Keratinocyte (primary cell): Measurements from ENCODE around the gene AKR1C2. TPM values are rescaled to one million over a fixed set of nuclear protein-coding genes. Genes with fewer than 3 reads are reported as not detected.
"Not testable (repeated sequence)": the region's sequence is repeated elsewhere in the genome, so short reads cannot be mapped to it uniquely, and the experiment has no call there.

Experiments used
- DNase-seq: peaks from one replicate; pipeline ENCODE4 v3.0.0-alpha.2; 2011; ENCODE audit warnings: low read depth, missing footprints, low spot score
- FAIRE-seq: peaks from 2 replicates; lab custom pipeline; 2011; peaks lifted over from hg19 to GRCh38; lab: Jason Lieb, UNC
- H2AFZ ChIP-seq: 2 replicates; pipeline ENCODE4 v1.6.0; 2012; ENCODE audit warnings: low read length, control low read depth, inconsistent platforms; ENCODE audit not compliant: control insufficient read depth
- H3K27ac ChIP-seq: 2 replicates; pipeline ENCODE4 v1.5.1; 2011; ENCODE audit warnings: low read length; ENCODE audit not compliant: control insufficient read depth, insufficient read depth
- H3K27me3 ChIP-seq: 3 replicates; pipeline ENCODE4 v1.6.0; 2011; ENCODE audit warnings: low read length; ENCODE audit not compliant: control insufficient read depth, insufficient read depth; ENCODE audit errors: extremely low read depth
- H3K36me3 ChIP-seq, 2 experiments: 2 replicates in 1 of 2; 3 replicates in 1 of 2; pipeline ENCODE4 v1.5.1; 2011; ENCODE audit warnings: low read length in 2 of 2, mild to moderate bottlenecking in 1 of 2; ENCODE audit not compliant: control insufficient read depth in 2 of 2, insufficient read depth in 2 of 2; ENCODE audit errors: extremely low read depth in 1 of 2
- H3K4me1 ChIP-seq: 3 replicates; pipeline ENCODE4 v1.5.1; 2011; ENCODE audit warnings: low read length; ENCODE audit not compliant: control insufficient read depth, insufficient read depth; ENCODE audit errors: extremely low read depth
- H3K4me2 ChIP-seq: 3 replicates; pipeline ENCODE4 v1.6.0; 2011; ENCODE audit warnings: low read depth, low read length; ENCODE audit not compliant: control insufficient read depth, insufficient read depth; ENCODE audit errors: extremely low read depth
- H3K4me3 ChIP-seq, 3 experiments: fragments of 200-600 bp in 1 of 3; sonication (generic) in 1 of 3; 2 replicates in 2 of 3; 3 replicates in 1 of 3; pipeline ENCODE4 v1.5.1; 2011 to 2016; ENCODE audit warnings: low read length in 3 of 3, mild to moderate bottlenecking in 3 of 3, control low read depth in 2 of 3, inconsistent platforms in 1 of 3, low read depth in 1 of 3, mixed read lengths in 1 of 3, mixed run types in 1 of 3, moderate library complexity in 1 of 3; ENCODE audit not compliant: control insufficient read depth in 2 of 3, insufficient read depth in 2 of 3; ENCODE audit errors: extremely low read depth in 1 of 3
- H3K79me2 ChIP-seq: 2 replicates; pipeline ENCODE4 v1.6.0; 2012; ENCODE audit warnings: low read length; ENCODE audit not compliant: control insufficient read depth, insufficient read depth
- H3K9ac ChIP-seq: 3 replicates; pipeline ENCODE4 v1.6.0; 2011; ENCODE audit warnings: low read length; ENCODE audit not compliant: control insufficient read depth, insufficient read depth; ENCODE audit errors: extremely low read depth
- H3K9me1 ChIP-seq: 3 replicates; pipeline ENCODE4 v1.6.0; 2011; ENCODE audit warnings: low read length; ENCODE audit not compliant: control insufficient read depth, insufficient read depth; ENCODE audit errors: extremely low read depth
- H3K9me3 ChIP-seq: 2 replicates; pipeline ENCODE4 v1.5.1; 2012; ENCODE audit warnings: low read depth, low read length; ENCODE audit not compliant: control insufficient read depth
- H4K20me1 ChIP-seq: 3 replicates; pipeline ENCODE4 v1.6.0; 2011; ENCODE audit warnings: low read length; ENCODE audit not compliant: control insufficient read depth, insufficient read depth; ENCODE audit errors: extremely low read depth
- CTCF ChIP-seq, 3 experiments: IDR thresholded peaks in 1 of 3; conservative IDR thresholded peaks in 1 of 3; optimal IDR thresholded peaks in 1 of 3; 2 replicates in 2 of 3; 3 replicates in 1 of 3; pipeline versions ENCODE3 to v1.5.1; 2011; ENCODE audit warnings: low read length in 3 of 3, mild to moderate bottlenecking in 3 of 3, moderate library complexity in 2 of 3, control low read depth in 1 of 3, inconsistent platforms in 1 of 3; ENCODE audit not compliant: insufficient read depth in 2 of 3; ENCODE audit errors: extremely low read depth in 1 of 3
- EZH2 ChIP-seq: IDR thresholded peaks from one replicate; pipeline ENCODE4 v1.6.1; 2012; ENCODE audit warnings: inconsistent platforms, mild to moderate bottlenecking, low read length, moderate library complexity
- dilution Hi-C: fragments of 300-500 bp; cut with MboI; formaldehyde crosslinking; loops from one replicate; pipeline ENCODE4 v1.7.0; 2020; ENCODE audit warnings: low sequenced_read_pairs; ENCODE audit not compliant: extremely low pct_ligation_motif_present
- polyA plus RNA-seq, 5 experiments: library from polyadenylated mRNA; depleted of rRNA in 3 of 5; stranded (reverse) in 3 of 5; stranded (forward) in 1 of 5; unstranded in 1 of 5; fragments of >200 nt; gene quantifications; 1 replicate in 1 of 5; 2 replicates in 3 of 5; 3 replicates in 1 of 5; pipeline versions ENCODE4 v1.2.1 to v1.2.3, GENCODE V29; 2011 to 2012; ENCODE audit warnings: missing spikeins in 2 of 5, low read depth in 1 of 5, low replicate concordance in 1 of 5

Gene AKR1C2
- polyA plus RNA-seq, 1 donor (not counting 4 experiments of a cell fraction or from before 2014, with no cell fraction given) = 66.0 TPM

DNA sequence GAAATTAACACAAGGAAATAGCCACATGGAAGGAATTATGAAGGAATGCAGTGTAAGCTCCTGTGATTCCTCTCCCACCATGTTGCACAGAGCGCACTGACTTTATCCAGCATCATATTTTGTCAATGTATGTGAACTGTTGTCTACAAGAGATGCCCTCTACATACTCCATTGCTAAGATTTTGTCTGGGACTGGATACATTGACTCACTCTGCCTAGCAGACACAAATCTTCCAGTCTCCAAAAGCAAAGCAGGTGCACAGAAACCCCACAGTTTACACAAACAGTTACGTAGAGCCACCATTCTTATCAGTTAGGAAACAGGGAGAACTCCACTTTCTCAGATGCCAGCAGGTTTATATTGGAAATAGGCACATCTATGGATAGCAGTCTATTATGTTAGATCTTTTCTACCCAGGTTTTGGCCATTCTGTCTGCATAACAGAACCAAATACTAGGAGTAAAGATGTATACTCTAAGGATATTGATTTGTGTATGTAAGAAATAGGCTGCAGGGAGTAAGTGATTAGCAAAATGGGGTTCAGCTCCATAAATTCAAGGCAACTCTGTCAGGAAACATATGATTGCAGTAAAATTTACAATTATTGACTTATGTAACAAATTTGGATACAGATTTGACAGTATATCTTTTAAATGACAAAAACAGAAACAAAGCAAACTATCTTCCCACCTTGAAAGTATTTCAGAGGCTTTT lies 1.5 kb downstream of the AKR1C2 start:
- Histone ChIP-seq H3K27me3 (no peaks in the 10 kb centered on the region), H3K9me3 (no peaks in the 10 kb centered on the region), H3K4me3 (no peak overlapping the region), H3K9ac (no peak overlapping the region), H3K9me1 (no peaks in the 10 kb centered on the region), H3K4me1 (peaks cover 6% of the 10 kb centered on the region), H3K4me2 (no peak overlapping the region), H3K36me3 (peaks cover 0 to 2% of the 10 kb centered on the region in 2 experiments), H2AFZ (no peak overlapping the region), H4K20me1 (no peaks in the 10 kb centered on the region), H3K27ac (no peak overlapping the region), H3K79me2 (no peaks in the 10 kb centered on the region)
- dilution Hi-C loops = no loop called here
- FAIRE-seq = no peak
- TF ChIP-seq CTCF (optimal IDR thresholded peaks at IDR 0.05 in 1 of 3, IDR thresholded peaks at IDR 0.05 in 1 of 3, conservative IDR thresholded peaks at IDR 0.05 in 1 of 3; ENCODE audit: extremely low read depth in 1 of 3, insufficient read depth in 2 of 3, low read length in 3 of 3) (no peak), EZH2 (no peak)
- no peak for DNase-seq

DNA sequence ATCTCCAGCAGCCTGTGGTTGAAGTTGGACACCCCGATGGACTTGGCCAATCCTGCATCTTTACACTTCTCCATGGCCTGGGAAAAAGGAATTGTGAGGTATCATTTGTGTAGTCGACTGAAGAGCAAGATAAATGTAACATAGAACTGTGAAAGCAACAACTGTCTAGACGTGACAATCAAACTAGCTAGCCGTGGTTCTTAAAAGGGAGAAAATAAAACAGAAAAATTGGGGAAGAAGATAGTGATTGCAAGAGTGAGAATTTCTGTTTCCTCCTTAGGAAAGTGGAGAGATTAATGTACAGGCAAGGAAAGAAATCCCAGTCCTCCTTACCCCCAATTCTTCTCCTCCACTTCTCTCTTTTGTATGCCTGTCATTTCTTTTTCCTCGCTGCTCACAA lies 5.0 kb downstream of the AKR1C2 start:
- dilution Hi-C loops = no loop called here
- H3K9ac ChIP-seq = no peak overlapping the region
- no peaks in the 10 kb centered on the region for H3K9me1 ChIP-seq
- TF ChIP-seq EZH2 (no peak), CTCF (optimal IDR thresholded peaks at IDR 0.05 in 1 of 3, IDR thresholded peaks at IDR 0.05 in 1 of 3, conservative IDR thresholded peaks at IDR 0.05 in 1 of 3; ENCODE audit: extremely low read depth in 1 of 3, insufficient read depth in 2 of 3, low read length in 3 of 3) (no peak)
- no peaks in the 10 kb centered on the region for H3K27me3 ChIP-seq
- H3K9me3 ChIP-seq = no peaks in the 10 kb centered on the region
- no peak overlapping the region for H3K4me2 ChIP-seq
- H3K36me3 ChIP-seq = peaks cover 0 to 2% of the 10 kb centered on the region in 2 experiments
- no peaks in the 10 kb centered on the region for H4K20me1 ChIP-seq
- peaks cover 2% of the 10 kb centered on the region for H3K4me1 ChIP-seq
- H2AFZ ChIP-seq = no peak overlapping the region
- H3K79me2 ChIP-seq = no peaks in the 10 kb centered on the region
- no peak overlapping the region for H3K4me3 ChIP-seq
- H3K27ac ChIP-seq = no peak overlapping the region
- DNase-seq (no peak), FAIRE-seq (no peak)

- H3K4me2 ChIP-seq, H3K27me3 ChIP-seq, dilution Hi-C loops, H3K9me3 ChIP-seq, H2AFZ ChIP-seq, H3K9me1 ChIP-seq, DNase-seq, H3K27ac ChIP-seq, H3K9ac ChIP-seq, H4K20me1 ChIP-seq, H3K4me3 ChIP-seq, H3K36me3 ChIP-seq, H3K79me2 ChIP-seq, H3K4me1 ChIP-seq, FAIRE-seq: not testable (repeated sequence)
Measured at GRCh38 chr10:4994260-4994659, 9.4 kb downstream of the AKR1C2 start.

DNA sequence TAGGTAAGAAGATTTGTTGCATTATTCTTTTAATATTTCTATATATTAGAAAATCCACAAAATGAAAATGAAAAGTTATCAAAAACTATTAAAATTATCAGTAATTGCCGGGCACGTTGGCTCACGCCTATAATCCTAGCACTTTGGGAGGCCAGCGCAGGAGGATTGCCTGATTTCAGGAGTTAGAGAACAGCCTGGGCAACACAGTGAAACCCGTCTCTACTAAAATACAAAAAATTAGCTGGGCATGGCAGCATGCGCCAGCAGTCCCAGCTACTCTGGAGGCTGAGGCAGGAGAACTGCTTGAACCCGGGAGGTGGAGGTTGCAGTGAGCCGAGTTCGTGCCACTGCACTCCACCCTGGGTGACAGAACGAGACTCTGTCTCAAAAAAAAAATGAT lies 11.1 kb downstream of the AKR1C2 start:
- H3K4me1 ChIP-seq, H3K4me2 ChIP-seq, H2AFZ ChIP-seq, H3K9me1 ChIP-seq, H3K79me2 ChIP-seq, dilution Hi-C loops, H3K27me3 ChIP-seq, H3K36me3 ChIP-seq, FAIRE-seq, H3K9me3 ChIP-seq, H4K20me1 ChIP-seq, H3K27ac ChIP-seq, H3K4me3 ChIP-seq, DNase-seq, H3K9ac ChIP-seq: not testable (repeated sequence)
